Omental fat pad (tissue), 4 donors: Measurements from ENCODE around the gene DENR. TPM values are rescaled to one million over a fixed set of nuclear protein-coding genes. Genes with fewer than 3 reads are reported as not detected.

Experiments
- ATAC-seq: fragments of 150-250 bp; one replicate; pipeline ENCODE4 v1.9.1; 2016; ENCODE audit warnings: mild to moderate bottlenecking, moderate library complexity; ENCODE audit not compliant: low FRiP score
- DNase-seq: peaks from one replicate; pipeline ENCODE4 v3.0.0-alpha.2; 2019; ENCODE audit warnings: low spot score
- CTCF ChIP-seq, 3 donors: fragments of 450-650 bp; IDR thresholded peaks; one replicate each; pipeline ENCODE4 v1.5.1; 2016 to 2017; ENCODE audit warnings: antibody characterized with exemption in 3 of 3, mild to moderate bottlenecking in 3 of 3, moderate library complexity in 2 of 3
- total RNA-seq, 4 donors: library from RNA; depleted of rRNA; stranded (reverse); fragments of >200 nt; gene quantifications; one replicate each; pipeline ENCODE4 v1.1.0, GENCODE V29; 2016

Gene DENR
- total RNA-seq, 4 donors from 2014 or later: 18.2 to 26.5 (median 22.2) TPM

GRCh38 chr12:122724641-122725243 lies 27.9 kb upstream of the DENR start:
- no peak for TF ChIP-seq CTCF (IDR thresholded peaks at IDR 0.05)
- no peak for ATAC-seq
- DNase-seq: no peak

DNA sequence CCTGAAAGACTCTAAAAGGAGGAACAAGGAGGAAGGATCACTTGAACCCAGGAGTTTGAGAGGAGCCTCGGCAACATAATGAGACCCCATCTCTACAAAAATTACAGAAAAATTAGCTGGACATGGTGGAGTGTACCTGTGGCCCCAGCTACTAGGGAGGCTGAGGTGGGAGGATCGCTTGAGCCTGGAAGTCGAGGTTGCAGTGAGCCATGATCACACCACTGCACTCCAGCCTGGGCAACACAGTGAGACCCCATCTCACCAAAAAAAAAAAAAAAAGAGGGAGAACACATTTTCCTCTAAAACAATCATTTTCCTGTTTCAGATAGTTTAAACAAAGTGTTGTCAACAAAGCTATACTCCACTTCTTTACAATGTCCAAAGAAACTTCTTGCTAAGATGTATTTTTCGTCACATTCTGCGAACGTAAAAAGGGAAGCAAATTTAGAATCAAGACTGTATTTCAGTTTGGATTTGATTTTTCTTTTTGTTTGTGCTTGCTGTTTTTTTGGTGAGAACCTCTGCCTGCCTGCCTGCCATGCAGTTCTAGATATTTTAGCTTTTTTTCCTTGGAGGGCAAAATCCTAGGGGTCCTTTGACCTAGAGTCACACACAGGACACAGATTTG lies 27.1 kb upstream of the DENR start:
- ATAC-seq (no peak), DNase-seq (no peak)
- no peak for TF ChIP-seq CTCF (IDR thresholded peaks at IDR 0.05)

GRCh38 chr12:122726080-122726558 lies 26.5 kb upstream of the DENR start:
- ATAC-seq (no peak), DNase-seq (no peak)
- no peak for TF ChIP-seq CTCF (IDR thresholded peaks at IDR 0.05)

GRCh38 chr12:122729583-122730214 lies 22.9 kb upstream of the DENR start:
- DNase-seq: no peak
- no peak for ATAC-seq

GRCh38 chr12:122730215-122731014 lies 22.2 kb upstream of the DENR start, which contains the start of gene HCAR1:
TSS of gene HCAR1 (minus strand) at chr12:122730844. CDS start at chr12:122730339, 505 bp downstream.
- TF ChIP-seq CTCF (IDR thresholded peaks at IDR 0.05): no peak
- DNase-seq (no peak), ATAC-seq (peak; percentile 81)

More at GRCh38 chr12:122729583-122730214, 22.9 kb upstream of the DENR start:
- no peak for TF ChIP-seq CTCF (IDR thresholded peaks at IDR 0.05)

DNA sequence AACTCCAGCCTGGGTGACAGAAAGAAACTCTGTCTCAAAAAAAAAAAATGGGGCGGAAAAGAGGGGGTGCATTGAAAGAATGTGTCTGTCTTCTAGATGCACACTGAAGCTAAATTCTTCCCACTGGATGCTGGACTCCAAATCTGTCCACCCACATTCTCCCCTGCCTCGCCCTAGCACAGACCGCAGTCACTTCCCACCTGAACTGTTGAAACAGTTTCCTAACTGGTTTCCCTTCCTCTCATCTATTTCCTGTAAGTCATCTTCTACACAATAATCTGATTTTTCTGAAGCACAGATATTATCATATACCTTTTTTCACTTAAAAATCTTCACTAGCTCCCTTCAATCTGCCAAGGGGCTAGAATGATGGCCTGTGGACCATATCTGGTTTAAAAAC lies 20.5 kb upstream of the DENR start:
- ATAC-seq: no peak
- TF ChIP-seq CTCF (IDR thresholded peaks at IDR 0.05): no peak
- no peak for DNase-seq
